Activated naive CD4-positive, alpha-beta T cell treated with anti-CD3 and anti-CD28 coated beads for 36 hours (primary cell): Measurements from ENCODE around the gene NIM1K. TPM values are rescaled to one million over a fixed set of nuclear protein-coding genes. Genes with fewer than 3 reads are reported as not detected.
"Not testable (repeated sequence)": the region's sequence is repeated elsewhere in the genome, so short reads cannot be mapped to it uniquely, and the experiment has no call there.

ENCODE experiments used
- CTCF ChIA-PET: fragments of 350-600 bp; sonication (Branson Sonifier 250); formaldehyde crosslinking; loops from one replicate; lab custom pipeline; 2021; ENCODE audit warnings: antibody characterized with exemption; lab: Charles Lee
- DNase-seq: peaks from one replicate; pipeline ENCODE4 v3.0.0-alpha.2; 2020
- H3K27ac Mint-ChIP-seq: one replicate; pipeline ENCODE4 v1.8.0; 2021; ENCODE audit warnings: mild to moderate bottlenecking, mixed read lengths
- H3K27me3 Mint-ChIP-seq: one replicate; pipeline ENCODE4 v1.8.0; 2021; ENCODE audit warnings: low read depth, mixed read lengths
- H3K36me3 Mint-ChIP-seq: one replicate; pipeline ENCODE4 v1.8.0; 2021; ENCODE audit warnings: low read depth, mixed read lengths
- H3K4me1 Mint-ChIP-seq: one replicate; pipeline ENCODE4 v1.8.0; 2021; ENCODE audit warnings: low read depth, mixed read lengths
- H3K4me3 Mint-ChIP-seq: one replicate; pipeline ENCODE4 v1.8.0; 2021; ENCODE audit warnings: mild to moderate bottlenecking, moderate library complexity, mixed read lengths
- H3K9me3 Mint-ChIP-seq: one replicate; pipeline ENCODE4 v1.8.0; 2021; ENCODE audit warnings: mixed read lengths
- intact Hi-C: fragments of 100-400 bp; cut with micrococcal nuclease; formaldehyde crosslinking; loops from one replicate; pipeline ENCODE4 v1.15.1; 2023
- total RNA-seq, 2 experiments: library from RNA; stranded (reverse); gene quantifications; one replicate each; pipeline ENCODE4 v1.2.3, GENCODE V29; 2021

NIM1K gene
- total RNA-seq, 2 experiments from 2014 or later = 0.54 to 0.57 TPM

GRCh38 chr5:43161244-43161643 lies 30.8 kb upstream of the NIM1K start:
- no peaks in the 10 kb centered on the region for H3K9me3 Mint-ChIP-seq
- intact Hi-C loops = loop anchor here (1.0 to 2.0 kb wide), 2 partner anchors 20 to 32 kb away; no protein-coding TSS in a partner anchor
- CTCF ChIA-PET = interaction anchor here (1.2 kb wide), 1 partner anchor 21 kb away, joined by 3 read pairs; no protein-coding TSS in a partner anchor
- peaks cover 38% of the 10 kb centered on the region for H3K36me3 Mint-ChIP-seq
- no peak overlapping the region for H3K4me3 Mint-ChIP-seq
- DNase-seq = peak; percentile 38
- H3K27ac Mint-ChIP-seq = peak overlapping the region; percentile 44
- H3K4me1 Mint-ChIP-seq = peaks cover 24% of the 10 kb centered on the region
- H3K27me3 Mint-ChIP-seq = no peaks in the 10 kb centered on the region

GRCh38 chr5:43164801-43165200 lies 27.2 kb upstream of the NIM1K start:
- H3K4me1 Mint-ChIP-seq = peaks cover 16% of the 10 kb centered on the region
- H3K27me3 Mint-ChIP-seq, H3K4me3 Mint-ChIP-seq, intact Hi-C loops, DNase-seq, H3K27ac Mint-ChIP-seq, CTCF ChIA-PET, H3K9me3 Mint-ChIP-seq: not testable (repeated sequence)
- H3K36me3 Mint-ChIP-seq = peaks cover 39% of the 10 kb centered on the region

- Mint-ChIP-seq H3K27ac (no peak overlapping the region), H3K4me3 (no peak overlapping the region), H3K4me1 (peaks cover 13% of the 10 kb centered on the region), H3K27me3 (no peaks in the 10 kb centered on the region), H3K9me3 (no peaks in the 10 kb centered on the region), H3K36me3 (peaks cover 37% of the 10 kb centered on the region)
- intact Hi-C loops = no loop called here
- no peak for DNase-seq
- CTCF ChIA-PET = no interaction called here
These were observed 26.7 kb upstream of the NIM1K start for GRCh38 chr5:43165323-43165722.

GRCh38 chr5:43168175-43168574 lies 23.9 kb upstream of the NIM1K start:
- intact Hi-C loops = no loop called here

GRCh38 chr5:43171451-43171850 lies 20.6 kb upstream of the NIM1K start:
- no peaks in the 10 kb centered on the region for H3K27me3 Mint-ChIP-seq
- CTCF ChIA-PET = interaction anchor here (0.6 kb wide), 1 partner anchor 29 kb away, joined by 11 read pairs; no protein-coding TSS in a partner anchor
- H3K9me3 Mint-ChIP-seq = no peaks in the 10 kb centered on the region
- intact Hi-C loops = no loop called here
- peaks cover 42% of the 10 kb centered on the region for H3K36me3 Mint-ChIP-seq
- H3K27ac Mint-ChIP-seq = no peak overlapping the region
- no peak overlapping the region for H3K4me3 Mint-ChIP-seq
- H3K4me1 Mint-ChIP-seq = peaks cover 2% of the 10 kb centered on the region
- DNase-seq = no peak

More at GRCh38 chr5:43168175-43168574, 23.9 kb upstream of the NIM1K start:
- no peaks in the 10 kb centered on the region for H3K27me3 Mint-ChIP-seq
- H3K36me3 Mint-ChIP-seq = peaks cover 41% of the 10 kb centered on the region
- H3K4me3 Mint-ChIP-seq = no peak overlapping the region
- H3K9me3 Mint-ChIP-seq = no peaks in the 10 kb centered on the region
- peaks cover 2% of the 10 kb centered on the region for H3K4me1 Mint-ChIP-seq
- DNase-seq = no peak
- H3K27ac Mint-ChIP-seq = no peak overlapping the region
- CTCF ChIA-PET = no interaction called here

- H3K4me3 Mint-ChIP-seq = no peak overlapping the region
- H3K4me1 Mint-ChIP-seq = peaks cover 2% of the 10 kb centered on the region
- DNase-seq = no peak
- H3K27ac Mint-ChIP-seq = no peak overlapping the region
- H3K27me3 Mint-ChIP-seq = no peaks in the 10 kb centered on the region
- peaks cover 42% of the 10 kb centered on the region for H3K36me3 Mint-ChIP-seq
- H3K9me3 Mint-ChIP-seq = no peaks in the 10 kb centered on the region
- CTCF ChIA-PET = no interaction called here
- intact Hi-C loops = no loop called here
These were observed 20.1 kb upstream of the NIM1K start for GRCh38 chr5:43171926-43172325.

- CTCF ChIA-PET = interaction anchor here (1.0 kb wide), 1 partner anchor 28 kb away, joined by 3 read pairs; no protein-coding TSS in a partner anchor
- H3K4me1 Mint-ChIP-seq = peaks cover 2% of the 10 kb centered on the region
- H3K4me3 Mint-ChIP-seq = no peak overlapping the region
- H3K36me3 Mint-ChIP-seq = peaks cover 47% of the 10 kb centered on the region
- H3K9me3 Mint-ChIP-seq = no peaks in the 10 kb centered on the region
- no peaks in the 10 kb centered on the region for H3K27me3 Mint-ChIP-seq
- intact Hi-C loops = no loop called here
- DNase-seq = no peak
- H3K27ac Mint-ChIP-seq = no peak overlapping the region
These were observed 19.2 kb upstream of the NIM1K start for GRCh38 chr5:43172779-43173178.

GRCh38 chr5:43174586-43174985 lies 17.4 kb upstream of the NIM1K start:
- Mint-ChIP-seq H3K4me3 (no peak overlapping the region), H3K4me1 (peaks cover 2% of the 10 kb centered on the region), H3K27me3 (no peaks in the 10 kb centered on the region), H3K27ac (no peak overlapping the region), H3K9me3 (no peaks in the 10 kb centered on the region), H3K36me3 (peaks cover 39% of the 10 kb centered on the region)
- CTCF ChIA-PET = no interaction called here
- intact Hi-C loops = no loop called here
- no peak for DNase-seq

GRCh38 chr5:43179836-43180235 lies 12.2 kb upstream of the NIM1K start:
- H3K4me3 Mint-ChIP-seq = no peak overlapping the region
- no peaks in the 10 kb centered on the region for H3K27me3 Mint-ChIP-seq
- H3K9me3 Mint-ChIP-seq = no peaks in the 10 kb centered on the region
- DNase-seq = no peak
- intact Hi-C loops = no loop called here
- H3K27ac Mint-ChIP-seq = no peak overlapping the region
- peaks cover 20% of the 10 kb centered on the region for H3K36me3 Mint-ChIP-seq
- CTCF ChIA-PET = interaction anchor here (0.6 kb wide), 1 partner anchor 68 kb away, joined by 3 read pairs; no protein-coding TSS in a partner anchor
- no peaks in the 10 kb centered on the region for H3K4me1 Mint-ChIP-seq

GRCh38 chr5:43182421-43182820 lies 9.6 kb upstream of the NIM1K start:
- no peaks in the 10 kb centered on the region for H3K27me3 Mint-ChIP-seq
- CTCF ChIA-PET = no interaction called here
- H3K4me1 Mint-ChIP-seq = no peaks in the 10 kb centered on the region
- DNase-seq = no peak
- H3K9me3 Mint-ChIP-seq = no peaks in the 10 kb centered on the region
- H3K36me3 Mint-ChIP-seq = peaks cover 13% of the 10 kb centered on the region
- H3K4me3 Mint-ChIP-seq = no peak overlapping the region
- intact Hi-C loops = no loop called here
- H3K27ac Mint-ChIP-seq = no peak overlapping the region

- peaks cover 14% of the 10 kb centered on the region for H3K36me3 Mint-ChIP-seq
- H3K4me3 Mint-ChIP-seq, H3K9me3 Mint-ChIP-seq, H3K27ac Mint-ChIP-seq, H3K27me3 Mint-ChIP-seq, DNase-seq, intact Hi-C loops, CTCF ChIA-PET, H3K4me1 Mint-ChIP-seq: not testable (repeated sequence)
These were observed 8.9 kb upstream of the NIM1K start for GRCh38 chr5:43183101-43183500.

GRCh38 chr5:43190755-43191603 lies 1.0 kb upstream of the NIM1K start:
- Mint-ChIP-seq H3K27ac (no peak overlapping the region), H3K36me3 (peaks cover 8% of the 10 kb centered on the region), H3K4me1 (peaks cover 31% of the 10 kb centered on the region), H3K9me3 (peaks cover 4% of the 10 kb centered on the region), H3K27me3 (peaks cover 20% of the 10 kb centered on the region), H3K4me3 (peak overlapping the region; percentile 72)
- CTCF ChIA-PET = interaction anchor here (0.9 to 2.2 kb wide), 3 partner anchors 86 to 293 kb away, joined by 3 to 7 read pairs (median 3); partner anchors contain the start of gene TMEM267
- intact Hi-C loops = loop anchor here (5.0 kb wide), 1 partner anchor 581 kb away; no protein-coding TSS in a partner anchor
- no peak for DNase-seq
